HG03039 (cell line): ENCODE data around the gene SLC4A5.
A peak's percentile ranks its signal among the peaks of the same experiment; 100 is the strongest.

Source experiments
- ATAC-seq: cut with Tn5 transposase; IDR thresholded peaks from one replicate; pipeline ENCODE4 v1.9.1; 2021; ENCODE audit warnings: mild to moderate bottlenecking, moderate library complexity; ENCODE audit not compliant: unreplicated experiment

The SLC4A5 gene, protein sequence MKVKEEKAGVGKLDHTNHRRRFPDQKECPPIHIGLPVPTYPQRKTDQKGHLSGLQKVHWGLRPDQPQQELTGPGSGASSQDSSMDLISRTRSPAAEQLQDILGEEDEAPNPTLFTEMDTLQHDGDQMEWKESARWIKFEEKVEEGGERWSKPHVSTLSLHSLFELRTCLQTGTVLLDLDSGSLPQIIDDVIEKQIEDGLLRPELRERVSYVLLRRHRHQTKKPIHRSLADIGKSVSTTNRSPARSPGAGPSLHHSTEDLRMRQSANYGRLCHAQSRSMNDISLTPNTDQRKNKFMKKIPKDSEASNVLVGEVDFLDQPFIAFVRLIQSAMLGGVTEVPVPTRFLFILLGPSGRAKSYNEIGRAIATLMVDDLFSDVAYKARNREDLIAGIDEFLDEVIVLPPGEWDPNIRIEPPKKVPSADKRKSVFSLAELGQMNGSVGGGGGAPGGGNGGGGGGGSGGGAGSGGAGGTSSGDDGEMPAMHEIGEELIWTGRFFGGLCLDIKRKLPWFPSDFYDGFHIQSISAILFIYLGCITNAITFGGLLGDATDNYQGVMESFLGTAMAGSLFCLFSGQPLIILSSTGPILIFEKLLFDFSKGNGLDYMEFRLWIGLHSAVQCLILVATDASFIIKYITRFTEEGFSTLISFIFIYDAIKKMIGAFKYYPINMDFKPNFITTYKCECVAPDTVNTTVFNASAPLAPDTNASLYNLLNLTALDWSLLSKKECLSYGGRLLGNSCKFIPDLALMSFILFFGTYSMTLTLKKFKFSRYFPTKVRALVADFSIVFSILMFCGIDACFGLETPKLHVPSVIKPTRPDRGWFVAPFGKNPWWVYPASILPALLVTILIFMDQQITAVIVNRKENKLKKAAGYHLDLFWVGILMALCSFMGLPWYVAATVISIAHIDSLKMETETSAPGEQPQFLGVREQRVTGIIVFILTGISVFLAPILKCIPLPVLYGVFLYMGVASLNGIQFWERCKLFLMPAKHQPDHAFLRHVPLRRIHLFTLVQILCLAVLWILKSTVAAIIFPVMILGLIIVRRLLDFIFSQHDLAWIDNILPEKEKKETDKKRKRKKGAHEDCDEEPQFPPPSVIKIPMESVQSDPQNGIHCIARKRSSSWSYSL

DNA sequence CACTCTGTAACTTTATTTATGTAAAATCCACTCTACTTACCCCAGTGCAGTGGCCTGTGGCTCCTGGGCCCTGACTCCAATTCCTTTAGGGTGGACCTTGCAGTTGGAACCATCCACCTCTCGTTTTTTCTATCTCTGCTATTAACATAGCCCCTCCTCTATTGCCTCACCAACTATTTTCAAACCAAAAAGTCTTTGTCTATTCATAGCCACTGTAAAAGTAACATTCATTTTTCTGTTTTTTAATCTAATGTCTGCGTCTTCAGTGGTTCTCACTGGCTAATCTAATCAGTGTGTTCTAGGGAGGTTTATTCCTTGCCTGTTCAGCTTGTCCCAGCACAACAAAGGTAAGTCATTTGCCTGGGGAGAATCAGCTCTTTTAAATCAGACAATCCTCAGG, at the start of gene SLC4A5:
SLC4A5 (minus strand) TSS at position 101 of the 400 bp plus-strand sequence. CDS start 28,393 bp downstream, outside the sequence.
- no peak for ATAC-seq

DNA sequence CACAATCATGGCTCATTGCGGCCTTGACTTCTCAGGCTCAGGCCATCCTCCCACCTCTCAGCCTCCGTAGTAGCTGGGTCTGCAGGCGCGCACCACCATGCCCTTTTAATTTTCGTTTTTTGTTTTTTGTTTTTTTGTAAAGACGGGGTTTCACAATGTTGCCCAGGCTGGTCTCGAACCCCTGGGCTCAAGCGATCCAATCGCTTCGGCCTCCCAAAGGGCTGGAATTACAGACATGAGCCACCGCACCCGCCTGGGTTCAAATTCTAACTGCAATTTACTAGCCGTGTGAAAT, 49.2 kb upstream of the SLC4A5 start:
- ATAC-seq: no peak

DNA sequence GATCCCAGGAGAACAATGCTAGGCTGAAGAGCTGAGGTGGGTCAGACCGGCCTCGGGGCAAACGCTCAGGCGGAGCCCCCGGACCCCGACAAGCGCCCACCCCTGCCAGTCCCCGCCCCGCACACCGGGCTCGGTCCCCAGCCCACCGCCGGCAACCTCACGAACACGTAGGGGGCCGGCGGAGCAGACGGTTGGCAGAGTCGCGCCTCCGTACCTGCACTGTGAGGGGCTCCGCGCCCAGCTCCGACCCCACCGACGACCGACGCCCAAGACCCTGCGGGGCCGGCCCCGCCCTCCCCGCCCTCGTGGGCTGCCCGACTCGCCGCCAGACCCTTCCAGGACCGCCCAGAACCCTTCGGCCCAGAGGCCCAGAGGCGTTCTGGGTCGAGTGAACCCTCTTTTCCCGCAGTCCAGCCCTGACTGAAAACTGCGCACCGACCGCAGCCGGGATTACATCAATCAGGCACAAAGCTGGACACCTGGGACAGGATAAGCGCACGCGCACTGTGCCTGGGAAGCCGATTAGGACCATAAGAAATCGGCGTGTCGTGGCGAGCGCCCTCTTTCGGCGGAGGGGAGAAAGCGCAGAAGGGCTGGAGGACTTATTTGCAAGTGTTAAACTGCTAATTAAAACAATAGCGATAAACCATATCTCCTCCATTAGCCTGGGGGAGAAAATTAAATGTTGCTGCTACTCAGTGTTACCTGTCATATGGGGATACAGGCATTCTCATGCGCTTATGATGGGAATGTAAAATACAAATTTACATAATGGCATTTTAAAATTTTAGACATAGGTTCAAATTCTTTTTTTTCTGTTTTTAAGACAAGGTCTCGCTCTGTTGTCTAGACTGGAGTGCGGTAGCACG, 48.6 kb upstream of the SLC4A5 start:
- peak; percentile 59 for ATAC-seq

DNA sequence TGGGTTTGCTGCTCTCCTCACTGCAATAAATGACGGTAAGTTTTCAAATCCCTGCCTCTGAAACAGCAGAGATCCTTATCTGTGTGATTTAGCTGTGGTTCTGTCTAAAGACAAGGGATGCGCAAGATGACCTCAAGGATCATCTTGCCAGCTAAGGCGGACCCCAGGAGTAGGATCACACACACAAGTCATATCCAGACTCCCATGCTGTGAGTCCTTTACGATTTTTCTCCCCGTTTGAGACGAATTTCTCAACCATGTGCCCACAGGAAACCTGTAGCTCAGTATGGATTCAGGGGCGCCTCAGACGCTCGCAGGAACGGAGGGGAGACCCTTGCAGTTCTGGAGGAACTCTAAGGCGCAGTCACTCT, 48.0 kb upstream of the SLC4A5 start:
- peak; percentile 16 for ATAC-seq

DNA sequence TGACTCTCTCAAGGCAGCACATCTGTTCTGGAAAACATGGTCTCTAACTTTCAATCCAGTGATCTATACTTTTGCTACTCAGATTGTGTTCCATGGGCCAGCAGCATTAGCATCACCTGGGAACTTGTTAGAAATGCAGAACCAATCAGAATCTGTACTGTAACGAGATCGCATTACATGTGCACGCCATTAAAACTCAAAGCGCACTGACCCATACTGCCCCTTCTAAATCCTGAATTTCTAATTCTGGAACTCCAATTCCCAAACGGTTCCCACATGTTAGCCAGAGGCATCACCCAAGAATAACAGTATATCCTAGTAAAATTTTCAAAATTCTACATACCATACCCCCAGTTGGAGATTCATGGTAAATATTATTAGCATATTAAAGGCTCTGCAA, 47.4 kb upstream of the SLC4A5 start:
- ATAC-seq: no peak

DNA sequence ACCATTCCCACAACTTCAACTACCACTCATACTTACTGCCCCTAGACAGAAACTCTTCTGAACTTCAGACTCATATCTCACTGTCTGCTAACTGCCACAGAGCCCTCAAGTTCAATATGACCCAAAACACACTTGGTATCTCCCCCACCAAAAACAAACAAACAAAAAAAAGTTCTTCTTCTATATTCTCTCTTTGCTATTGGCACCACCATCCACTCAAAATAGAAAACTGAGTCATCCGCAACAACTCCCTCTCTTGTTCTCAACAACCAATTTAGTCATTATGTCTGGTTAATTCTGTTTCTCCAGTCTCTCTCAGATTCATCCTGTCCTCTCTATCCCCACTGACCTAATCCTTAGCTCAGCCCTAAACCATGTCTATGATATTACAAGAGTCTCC, 44.1 kb upstream of the SLC4A5 start:
- no peak for ATAC-seq

DNA sequence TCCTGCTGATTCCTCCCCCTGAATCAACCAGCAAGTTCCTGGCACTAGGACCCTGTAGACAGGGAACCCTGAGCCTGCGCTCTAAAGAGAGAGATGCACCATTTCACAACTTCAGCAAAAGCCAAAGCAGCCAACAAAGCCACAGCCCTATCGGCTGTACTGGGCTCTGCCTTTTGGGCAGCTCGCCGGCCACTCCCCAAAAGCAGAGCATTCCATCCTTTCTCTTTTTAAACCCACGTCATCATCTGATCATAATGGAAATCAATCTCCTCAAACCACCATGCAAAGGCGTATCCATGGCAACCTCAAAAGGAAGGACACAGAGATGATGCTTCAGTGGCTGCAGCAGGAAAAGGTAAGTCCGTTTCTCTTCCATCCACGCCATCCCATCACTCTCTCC, 42.2 kb upstream of the SLC4A5 start:
- ATAC-seq: no peak

DNA sequence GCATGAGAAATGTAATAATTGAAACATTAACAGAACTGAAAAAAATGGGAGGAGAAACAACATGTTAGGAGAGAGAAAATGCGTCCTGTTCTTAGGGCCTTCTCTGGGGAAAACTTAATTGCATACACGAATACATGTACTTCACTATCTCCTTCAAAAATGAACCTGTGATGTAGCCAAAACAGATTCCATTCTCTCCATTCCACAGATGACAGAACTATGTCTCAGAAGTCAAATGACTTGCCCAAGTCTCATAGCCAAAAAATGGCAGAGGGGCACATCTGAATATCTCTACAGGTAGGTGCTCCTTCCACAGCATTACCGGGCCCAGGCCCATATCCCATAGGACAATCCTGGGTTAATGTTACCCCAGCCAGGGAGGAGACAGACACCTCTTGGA, 40.8 kb upstream of the SLC4A5 start:
- ATAC-seq: no peak

DNA sequence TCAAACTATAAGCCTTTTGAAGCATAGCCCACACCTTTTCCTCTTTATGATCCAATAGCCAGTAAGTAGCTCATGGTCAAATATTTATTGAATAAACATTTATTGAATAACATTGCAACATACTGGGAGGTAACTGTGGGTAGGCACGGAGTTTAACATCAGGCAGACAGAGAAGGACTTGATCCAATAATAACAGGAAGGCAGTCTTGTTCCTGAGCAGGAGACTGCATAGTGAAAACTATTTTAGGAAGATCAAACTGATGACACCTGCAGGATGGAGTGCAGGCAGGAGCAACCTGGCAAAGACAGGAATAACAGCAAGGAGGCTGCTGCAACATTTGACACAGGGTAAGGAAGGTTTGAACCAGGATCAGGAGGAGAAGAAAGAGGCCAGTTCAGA, 40.0 kb upstream of the SLC4A5 start:
- no peak for ATAC-seq

DNA sequence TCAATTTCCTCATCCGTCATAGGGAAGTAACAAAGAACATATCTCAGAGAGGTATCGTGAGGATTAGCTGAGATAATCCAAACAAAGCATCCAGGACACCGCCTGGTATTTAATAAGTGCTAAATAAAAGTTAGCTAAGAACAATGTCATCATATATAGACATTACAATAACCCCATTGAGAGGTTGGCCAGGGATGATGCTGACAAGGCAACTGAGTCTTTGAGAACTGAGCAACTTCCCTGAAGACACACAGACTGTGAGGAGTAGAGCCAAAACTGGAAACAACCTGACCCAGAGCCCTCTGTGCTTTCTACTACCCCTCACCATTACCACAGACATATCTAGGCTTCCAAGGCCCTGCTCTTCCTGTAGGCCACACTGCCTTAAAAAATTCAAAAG, 38.5 kb upstream of the SLC4A5 start:
- ATAC-seq: no peak

DNA sequence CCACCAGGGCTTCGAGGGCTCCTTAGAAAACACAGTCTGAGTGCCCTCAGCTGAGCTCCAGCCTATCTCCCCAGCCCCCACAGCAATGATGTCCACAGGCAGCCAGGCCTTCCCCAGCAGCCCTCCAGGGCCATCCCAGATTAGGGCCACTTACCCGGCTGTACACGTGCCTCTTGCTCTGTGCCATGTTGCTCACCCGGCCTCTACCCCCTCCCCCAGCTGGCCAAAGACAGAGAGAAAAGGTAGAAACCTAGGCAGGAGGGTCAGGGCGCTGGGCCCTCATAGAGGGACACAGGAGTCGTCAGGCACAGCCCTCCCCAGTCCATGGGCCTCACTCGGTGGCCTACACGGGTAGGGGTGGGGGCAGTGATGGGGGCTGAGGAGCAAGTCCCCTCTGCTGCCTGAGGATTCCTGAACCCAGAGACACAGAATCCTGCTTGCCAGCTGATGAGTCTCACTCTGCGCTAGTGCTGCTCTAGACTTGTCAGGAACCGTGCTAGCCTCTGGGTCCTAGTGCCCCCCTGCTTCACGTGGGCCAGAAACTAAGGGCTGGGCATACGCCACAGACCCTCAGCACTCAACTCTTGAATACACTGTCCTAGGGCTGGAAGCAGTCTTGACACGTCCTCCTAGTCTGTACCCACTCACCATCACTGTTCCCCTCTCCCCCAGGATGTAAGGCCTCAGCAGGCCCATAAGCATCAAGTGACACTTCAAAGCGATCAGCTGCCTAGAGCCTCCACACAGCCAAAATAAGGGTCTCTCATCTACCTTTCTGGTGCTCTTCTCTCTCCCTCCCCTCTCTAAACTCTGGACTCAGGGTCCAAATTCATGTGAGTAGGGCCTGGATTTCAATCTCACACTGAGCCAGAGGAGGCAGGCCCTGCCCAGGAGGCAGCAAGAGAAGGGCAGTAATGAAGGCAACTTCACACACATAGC, 36.9 kb upstream of the SLC4A5 start, which contains the start of gene DCTN1:
DCTN1 (minus strand) TSS at position 461 of the 939 bp plus-strand sequence; CDS start at position 187, 274 bp downstream.
- ATAC-seq: no peak

DNA sequence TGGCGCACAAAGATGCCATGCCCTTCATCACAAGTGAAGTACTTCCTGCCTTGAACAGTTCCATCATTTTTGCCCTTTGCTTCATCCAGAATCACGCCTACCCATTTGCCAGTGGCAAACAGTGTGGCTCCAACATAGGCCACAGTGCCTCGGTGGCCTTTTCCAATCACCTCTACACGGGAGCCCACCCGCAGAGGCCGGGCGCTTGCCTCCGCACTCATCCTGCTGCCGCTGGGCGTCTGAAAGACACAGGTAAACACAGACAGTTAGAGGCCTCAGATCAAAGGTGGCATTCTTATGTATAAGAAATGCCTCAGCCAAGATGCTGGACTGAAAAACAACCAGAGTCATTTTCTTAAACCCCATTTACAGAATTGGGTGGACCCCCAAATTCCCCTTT, 34.8 kb upstream of the SLC4A5 start:
- no peak for ATAC-seq

DNA sequence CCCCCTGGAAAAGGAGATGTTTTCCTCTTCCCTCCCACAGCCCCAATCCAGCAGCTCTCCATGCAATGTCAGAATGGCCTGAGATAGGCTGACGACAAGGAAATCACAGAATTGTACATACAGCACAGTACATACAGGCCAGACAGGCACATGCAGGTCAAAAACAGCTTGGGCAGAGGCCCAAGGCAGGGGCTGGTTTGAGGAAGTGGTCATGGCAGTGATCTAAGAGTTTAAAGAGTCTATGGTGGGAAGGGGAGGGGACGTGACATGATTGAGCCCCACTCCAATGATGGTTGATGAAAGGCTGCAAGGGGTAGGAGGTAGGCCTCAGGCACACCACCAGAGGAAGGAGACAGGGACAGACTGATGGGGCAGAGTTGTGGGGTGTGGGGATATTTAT, 32.6 kb upstream of the SLC4A5 start:
- no peak for ATAC-seq

DNA sequence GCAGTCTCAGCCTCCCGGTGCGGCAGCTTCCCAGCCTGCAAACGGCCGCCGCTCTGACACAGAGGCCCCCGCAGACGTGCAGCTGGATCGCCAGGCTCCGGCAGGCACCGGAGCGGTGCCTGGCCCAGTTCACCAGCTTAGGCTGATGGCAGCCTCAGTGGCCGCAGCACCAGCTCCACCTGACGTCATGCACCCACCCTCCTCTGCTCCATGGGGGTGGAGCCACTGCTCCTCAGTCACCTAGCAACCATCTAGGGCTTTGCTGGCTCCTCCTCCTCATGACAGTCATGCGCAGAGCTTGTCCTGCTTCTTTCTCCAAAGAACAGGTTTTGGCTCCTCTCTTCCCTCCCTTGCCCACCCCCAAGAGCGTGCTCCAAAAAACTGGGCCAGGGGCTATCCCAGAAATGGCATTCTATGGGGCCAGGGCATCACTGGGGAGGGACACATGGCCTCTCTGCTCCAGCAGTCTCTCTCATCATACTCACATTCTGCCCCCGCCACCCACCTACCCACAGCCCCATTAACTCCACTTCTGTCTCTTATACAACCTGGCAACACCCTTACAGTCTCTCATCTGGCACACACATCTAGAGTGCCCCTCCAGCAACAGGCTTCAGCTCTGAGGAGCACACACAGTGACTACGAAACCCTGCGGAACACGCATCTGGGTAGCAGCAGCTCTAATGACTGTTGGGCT, 31.4 kb upstream of the SLC4A5 start:
- no peak for ATAC-seq

DNA sequence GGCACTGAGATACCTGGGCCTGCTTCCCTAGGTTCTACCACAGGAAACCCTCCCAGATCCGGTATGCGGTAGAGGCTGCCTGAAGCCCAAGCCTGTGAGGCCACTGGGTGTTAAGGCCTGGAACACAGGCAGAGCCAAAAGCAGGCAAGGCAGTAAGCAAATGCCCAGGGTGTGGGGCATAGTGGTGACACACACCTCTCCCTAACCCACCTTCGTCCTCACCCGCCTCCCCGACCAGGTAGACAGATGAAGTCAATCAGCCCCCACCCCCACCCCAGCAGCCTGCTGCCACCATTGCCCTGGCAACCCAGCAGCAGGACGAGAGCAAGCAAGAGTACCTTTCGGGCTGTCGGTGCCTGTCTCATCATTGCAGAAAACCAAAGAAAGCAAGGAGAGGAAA, 30.8 kb upstream of the SLC4A5 start:
- ATAC-seq: no peak

DNA sequence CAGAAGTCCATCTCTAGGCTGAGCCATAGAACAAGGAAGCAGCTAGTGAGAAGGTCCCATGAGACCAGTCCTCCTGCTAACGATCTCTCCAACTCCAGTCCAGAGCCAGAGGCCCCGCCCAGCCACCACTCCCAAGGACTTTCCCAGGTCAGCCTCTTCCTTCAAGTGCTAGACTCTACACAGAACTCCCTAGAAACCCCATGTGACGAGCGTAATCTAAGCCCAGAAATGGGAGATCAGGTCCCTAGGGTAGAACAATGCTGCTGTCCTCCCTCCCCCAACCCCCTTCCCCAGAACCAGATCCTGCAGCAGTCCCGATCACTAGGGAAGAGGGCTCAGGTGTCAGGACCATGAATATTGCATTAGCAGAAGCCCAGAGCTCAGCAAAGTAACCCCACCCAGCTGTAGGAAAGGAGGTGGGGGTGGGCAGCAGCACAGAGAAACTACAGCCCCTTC, 30.0 kb upstream of the SLC4A5 start:
- no peak for ATAC-seq

DNA sequence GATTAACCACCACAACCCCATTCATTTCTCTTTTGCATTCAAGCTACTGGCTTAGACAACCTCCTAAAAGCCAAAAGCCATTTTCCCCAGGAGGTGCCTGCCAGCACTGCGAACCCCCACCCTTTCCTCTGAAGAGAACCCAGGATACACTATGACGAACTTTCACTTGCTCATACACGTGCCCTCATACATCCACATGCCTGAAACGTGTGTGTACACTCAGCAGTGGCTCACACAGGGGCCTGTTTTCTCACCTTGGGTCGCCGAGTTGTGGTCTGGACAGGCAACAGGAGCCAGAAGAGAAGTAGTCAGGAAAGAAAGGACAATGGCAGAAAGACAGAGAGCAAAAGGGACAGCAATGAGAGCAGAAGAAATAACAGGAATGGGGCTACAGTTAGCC, 29.5 kb upstream of the SLC4A5 start:
- no peak for ATAC-seq

DNA sequence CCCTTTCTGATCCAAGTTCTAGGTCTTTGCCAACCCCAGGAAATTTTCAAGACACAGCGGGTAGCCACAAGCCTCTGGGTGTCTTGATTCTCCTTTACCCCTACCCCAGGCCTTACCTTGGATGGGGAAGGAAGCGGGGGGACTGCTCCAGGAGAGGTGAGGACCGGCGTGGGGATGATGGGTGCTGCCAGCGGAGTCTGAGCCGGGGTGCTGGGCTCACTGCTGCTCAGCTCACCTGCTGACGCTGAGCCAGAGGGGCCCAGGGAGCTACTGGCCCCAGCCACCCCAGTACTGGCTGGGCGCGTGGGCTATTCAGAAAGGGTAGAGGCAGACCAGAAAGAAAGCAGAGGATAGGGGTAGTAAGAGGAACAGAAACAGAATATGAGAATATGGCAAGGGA, 28.2 kb upstream of the SLC4A5 start:
- no peak for ATAC-seq

DNA sequence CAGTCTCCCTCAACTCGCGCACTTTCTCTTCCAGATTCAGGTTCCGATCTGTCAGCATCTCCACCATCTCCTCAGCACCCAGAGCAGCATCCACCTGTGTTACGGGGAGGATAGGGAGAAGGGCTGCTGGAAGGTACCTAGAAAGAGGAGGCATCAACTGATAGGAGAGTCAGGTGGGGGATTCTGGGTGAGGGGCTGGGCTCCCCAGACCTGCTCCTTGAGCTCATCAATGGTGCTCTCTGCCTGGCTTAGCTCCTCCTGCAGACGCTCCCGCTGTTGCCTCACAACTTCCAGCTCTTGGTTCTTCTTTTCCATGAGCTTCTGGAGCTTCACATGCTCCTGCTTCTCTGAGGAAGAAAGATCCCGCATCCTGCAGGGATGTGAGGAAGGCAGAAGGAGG, 26.8 kb upstream of the SLC4A5 start:
- ATAC-seq: no peak
